Measurements from ENCODE around the gene TOX2.

TOX2 gene

DNA sequence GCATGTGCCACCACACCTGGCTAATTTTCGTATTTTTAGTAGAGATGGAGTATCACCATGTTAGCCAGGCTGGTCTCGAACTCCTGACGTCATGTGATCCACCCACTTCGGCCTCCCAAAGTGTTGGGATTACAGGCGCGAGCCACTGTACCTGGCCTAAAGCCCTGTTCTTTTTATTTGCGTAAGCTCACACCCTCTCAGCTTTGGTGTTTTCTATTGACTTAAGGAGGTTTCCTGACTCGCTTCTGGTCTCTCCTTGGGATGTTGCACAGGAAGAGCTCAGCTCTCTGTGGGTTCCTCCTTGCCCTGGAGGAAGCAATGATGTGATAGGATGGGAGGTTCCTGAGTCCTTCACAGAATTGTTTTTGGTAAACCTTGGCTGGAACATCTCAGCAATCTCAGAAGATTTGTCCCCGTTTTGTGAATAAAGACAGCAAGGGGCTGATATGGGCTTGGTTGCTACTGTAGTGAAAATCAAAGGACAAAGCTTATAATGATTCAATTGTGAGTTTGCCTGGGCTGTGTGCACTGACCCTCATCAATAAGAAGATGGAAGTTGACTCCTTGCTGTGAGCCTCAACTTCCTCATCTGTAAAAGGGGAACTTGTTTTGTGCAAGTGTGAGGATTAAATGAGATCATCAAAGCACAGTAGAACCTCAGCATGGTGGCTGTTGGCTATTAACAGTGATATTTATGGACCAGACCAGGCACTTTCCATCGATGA, 27.0 kb downstream of the TOX2 start:
- Histone ChIP-seq H3K4me3 (replicated peaks; ENCODE audit: low read depth, low read length) (no peak overlapping the region), H3K27me3 (replicated peaks; ENCODE audit: control insufficient read depth, insufficient read depth, low read length) (no peaks in the 10 kb centered on the region), H3K36me3 (ENCODE audit: control insufficient read depth, insufficient read depth, low read length) (no peaks in the 10 kb centered on the region)
- TF ChIP-seq, protein P1, sequence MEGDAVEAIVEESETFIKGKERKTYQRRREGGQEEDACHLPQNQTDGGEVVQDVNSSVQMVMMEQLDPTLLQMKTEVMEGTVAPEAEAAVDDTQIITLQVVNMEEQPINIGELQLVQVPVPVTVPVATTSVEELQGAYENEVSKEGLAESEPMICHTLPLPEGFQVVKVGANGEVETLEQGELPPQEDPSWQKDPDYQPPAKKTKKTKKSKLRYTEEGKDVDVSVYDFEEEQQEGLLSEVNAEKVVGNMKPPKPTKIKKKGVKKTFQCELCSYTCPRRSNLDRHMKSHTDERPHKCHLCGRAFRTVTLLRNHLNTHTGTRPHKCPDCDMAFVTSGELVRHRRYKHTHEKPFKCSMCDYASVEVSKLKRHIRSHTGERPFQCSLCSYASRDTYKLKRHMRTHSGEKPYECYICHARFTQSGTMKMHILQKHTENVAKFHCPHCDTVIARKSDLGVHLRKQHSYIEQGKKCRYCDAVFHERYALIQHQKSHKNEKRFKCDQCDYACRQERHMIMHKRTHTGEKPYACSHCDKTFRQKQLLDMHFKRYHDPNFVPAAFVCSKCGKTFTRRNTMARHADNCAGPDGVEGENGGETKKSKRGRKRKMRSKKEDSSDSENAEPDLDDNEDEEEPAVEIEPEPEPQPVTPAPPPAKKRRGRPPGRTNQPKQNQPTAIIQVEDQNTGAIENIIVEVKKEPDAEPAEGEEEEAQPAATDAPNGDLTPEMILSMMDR (IDR thresholded peaks at IDR 0.05; ENCODE audit: insufficient read depth, low read length, poor library complexity, severe bottlenecking): no peak
- DNase-seq (ENCODE audit: extremely low read depth, insufficient read length): no peak

DNA sequence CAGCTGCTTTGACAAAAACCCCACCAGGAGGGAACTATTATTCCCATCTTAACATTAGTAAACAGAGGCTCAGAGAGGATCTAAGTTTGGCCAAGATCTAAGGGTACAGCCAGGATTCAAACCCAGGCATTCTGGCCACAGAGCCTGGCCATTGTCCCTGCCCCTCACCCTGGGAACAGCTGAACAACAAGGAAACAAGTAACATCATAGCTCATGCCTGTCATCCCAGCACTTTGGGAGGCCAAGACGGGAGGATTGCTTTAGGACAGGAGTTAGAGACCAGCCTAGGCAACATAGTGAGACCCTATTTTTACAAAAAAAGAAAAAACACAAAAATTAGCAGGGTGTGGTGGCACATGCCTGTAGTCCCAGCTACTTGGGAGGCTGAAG, 27.5 kb downstream of the TOX2 start:
- Histone ChIP-seq H3K27me3 (replicated peaks; ENCODE audit: control insufficient read depth, insufficient read depth, low read length) (no peaks in the 10 kb centered on the region), H3K4me3 (replicated peaks; ENCODE audit: low read depth, low read length) (no peak overlapping the region), H3K36me3 (ENCODE audit: control insufficient read depth, insufficient read depth, low read length) (no peaks in the 10 kb centered on the region)
- TF ChIP-seq, protein P1 (IDR thresholded peaks at IDR 0.05; ENCODE audit: insufficient read depth, low read length, poor library complexity, severe bottlenecking): no peak
- DNase-seq (ENCODE audit: extremely low read depth, insufficient read length): no peak

DNA sequence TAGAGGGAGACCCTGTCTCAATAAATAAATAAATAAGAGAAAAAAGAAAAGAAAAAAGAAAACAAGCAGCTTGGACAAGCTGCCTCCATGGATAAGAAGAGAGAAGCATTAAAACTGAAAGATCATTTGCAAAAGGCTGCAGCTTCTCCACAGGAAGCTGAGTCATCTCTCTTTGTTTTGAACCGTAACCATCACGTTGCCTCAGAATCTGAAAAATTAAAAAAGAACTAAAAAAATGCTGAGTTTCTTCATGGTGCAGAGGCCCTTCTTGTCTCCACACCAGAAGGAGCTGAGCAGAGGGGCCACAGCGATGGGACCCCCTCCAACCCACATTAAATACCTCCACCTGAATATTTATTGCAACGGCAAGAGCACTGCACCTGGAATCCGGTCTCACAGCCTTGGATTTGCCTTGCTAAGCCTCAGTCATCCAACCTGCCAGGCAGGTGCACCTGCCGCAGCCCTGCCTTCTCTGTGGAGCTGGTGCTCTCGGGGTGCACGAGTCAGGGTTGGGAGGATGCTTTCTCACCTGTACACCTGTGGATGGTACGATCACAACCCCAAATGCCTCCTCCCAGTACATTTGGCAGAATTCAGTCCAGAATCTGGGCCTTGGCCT, 28.1 kb downstream of the TOX2 start:
- Histone ChIP-seq H3K36me3 (ENCODE audit: control insufficient read depth, insufficient read depth, low read length) (no peaks in the 10 kb centered on the region), H3K4me3 (replicated peaks; ENCODE audit: low read depth, low read length) (no peak overlapping the region)

DNA sequence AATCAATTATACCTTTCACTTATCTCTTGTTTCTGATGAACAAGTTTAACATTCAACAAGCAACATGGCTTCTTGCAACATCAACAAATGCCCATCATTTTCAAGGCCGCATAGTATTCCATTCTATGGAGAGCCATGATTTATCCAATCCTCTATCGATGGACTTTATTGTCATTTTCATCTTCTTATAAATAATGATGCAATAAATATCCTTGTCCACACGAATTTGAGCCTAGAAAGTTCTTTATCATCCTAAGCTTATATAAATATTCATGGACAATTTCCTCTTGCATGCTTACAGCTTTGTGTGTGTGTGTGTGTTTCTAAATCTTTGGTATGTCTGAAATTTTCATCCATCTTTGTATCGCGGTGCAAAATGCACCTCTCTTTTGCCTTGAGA, 29.1 kb downstream of the TOX2 start:
- no peaks in the 10 kb centered on the region for H3K36me3 ChIP-seq (ENCODE audit: control insufficient read depth, insufficient read depth, low read length)
- DNase-seq (ENCODE audit: extremely low read depth, insufficient read length): no peak
- TF ChIP-seq, protein P1 (IDR thresholded peaks at IDR 0.05; ENCODE audit: insufficient read depth, low read length, poor library complexity, severe bottlenecking): no peak
- H3K4me3 ChIP-seq (replicated peaks; ENCODE audit: low read depth, low read length): no peak overlapping the region
- H3K27me3 ChIP-seq (replicated peaks; ENCODE audit: control insufficient read depth, insufficient read depth, low read length): no peaks in the 10 kb centered on the region

More for the DNA sequence above, 28.1 kb downstream of the TOX2 start:
- peak; percentile 70 for DNase-seq (ENCODE audit: extremely low read depth, insufficient read length)
- H3K27me3 ChIP-seq (replicated peaks; ENCODE audit: control insufficient read depth, insufficient read depth, low read length): no peaks in the 10 kb centered on the region
- TF ChIP-seq, protein P1 (IDR thresholded peaks at IDR 0.05; ENCODE audit: insufficient read depth, low read length, poor library complexity, severe bottlenecking): no peak

DNA sequence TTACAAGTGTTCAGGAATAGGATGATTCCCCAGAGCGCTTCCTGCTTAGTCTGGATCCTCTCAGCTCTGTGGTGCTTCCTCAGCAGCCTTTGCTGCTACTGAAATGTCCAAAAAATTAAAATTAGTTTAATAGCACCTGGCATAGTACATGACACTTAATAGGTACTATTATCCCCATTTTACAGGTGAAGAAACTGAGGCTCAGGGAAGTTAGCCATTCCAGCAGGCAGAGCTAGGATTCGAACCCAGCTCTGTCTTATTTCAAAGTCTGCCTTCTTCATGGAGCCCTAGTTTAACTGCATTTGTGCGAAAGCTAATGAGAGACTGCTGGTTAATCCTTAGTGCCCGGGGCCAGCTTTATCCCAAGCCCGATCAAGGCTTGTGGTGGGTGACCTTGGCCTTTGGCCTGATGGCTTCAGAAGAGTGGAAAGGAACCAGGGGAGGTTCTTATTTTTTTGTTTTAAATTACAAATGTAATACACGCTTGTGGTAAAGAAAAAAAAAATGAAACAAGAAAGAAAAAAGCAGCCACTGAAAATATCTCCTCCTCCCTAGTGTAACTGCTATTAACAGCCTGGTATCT, 30.1 kb downstream of the TOX2 start:
- Histone ChIP-seq H3K36me3 (ENCODE audit: control insufficient read depth, insufficient read depth, low read length) (no peaks in the 10 kb centered on the region), H3K4me3 (replicated peaks; ENCODE audit: low read depth, low read length) (no peak overlapping the region), H3K27me3 (replicated peaks; ENCODE audit: control insufficient read depth, insufficient read depth, low read length) (no peaks in the 10 kb centered on the region)
- DNase-seq (ENCODE audit: extremely low read depth, insufficient read length): no peak
- TF ChIP-seq, protein P1 (IDR thresholded peaks at IDR 0.05; ENCODE audit: insufficient read depth, low read length, poor library complexity, severe bottlenecking): no peak
